HG03354 (cell line): ENCODE measurements around the gene ZNF157.
A peak's percentile ranks its signal among the peaks of the same experiment; 100 is the strongest.
"Not testable (repeated sequence)": the region's sequence is repeated elsewhere in the genome, so short reads cannot be mapped to it uniquely, and the experiment has no call there.

ENCODE experiments used
- ATAC-seq: cut with Tn5 transposase; IDR thresholded peaks from one replicate; pipeline ENCODE4 v1.9.1; 2021; ENCODE audit warnings: mild to moderate bottlenecking; ENCODE audit not compliant: unreplicated experiment, poor library complexity, severe bottlenecking

The ZNF157 gene

GRCh38 chrX:47370278-47370677 lies at the start of gene ZNF157:
TSS of gene ZNF157 (plus strand) at chrX:47370578. CDS start at chrX:47370669, 91 bp downstream.
- ATAC-seq = no peak

- ATAC-seq = no peak
These were observed 49.0 kb upstream of the ZNF157 start for GRCh38 chrX:47321386-47321785.

- ATAC-seq = no peak
These were observed 48.5 kb upstream of the ZNF157 start for GRCh38 chrX:47321823-47322371.

- ATAC-seq = no peak
These were observed 42.5 kb upstream of the ZNF157 start for GRCh38 chrX:47327902-47328301.

GRCh38 chrX:47332729-47333128 lies 37.6 kb upstream of the ZNF157 start:
- not testable (repeated sequence) for ATAC-seq

GRCh38 chrX:47351706-47352105 lies 18.7 kb upstream of the ZNF157 start:
- ATAC-seq = no peak

- no peak for ATAC-seq
These were observed 11.9 kb upstream of the ZNF157 start for GRCh38 chrX:47358387-47359065.

- ATAC-seq = no peak
These were observed 9.8 kb upstream of the ZNF157 start for GRCh38 chrX:47360423-47361179.

- ATAC-seq = peak; percentile 82
These were observed 8.6 kb upstream of the ZNF157 start for GRCh38 chrX:47361538-47362511.

GRCh38 chrX:47366041-47366722 lies 4.2 kb upstream of the ZNF157 start:
- peak; percentile 52 for ATAC-seq

GRCh38 chrX:47373198-47373597 lies 2.8 kb downstream of the ZNF157 start:
- ATAC-seq = no peak

GRCh38 chrX:47380268-47380667 lies 9.9 kb downstream of the ZNF157 start:
- no peak for ATAC-seq

- ATAC-seq = not testable (repeated sequence)
These were observed 10.5 kb downstream of the ZNF157 start for GRCh38 chrX:47380837-47381236.

- no peak for ATAC-seq
These were observed 14.1 kb downstream of the ZNF157 start for GRCh38 chrX:47384502-47384901.

- no peak for ATAC-seq
These were observed 20.4 kb downstream of the ZNF157 start for GRCh38 chrX:47390780-47391179.

GRCh38 chrX:47413179-47413594 lies 42.8 kb downstream of the ZNF157 start:
- no peak for ATAC-seq

- no peak for ATAC-seq
These were observed 49.9 kb downstream of the ZNF157 start for GRCh38 chrX:47420265-47420664.

GRCh38 chrX:47420962-47421361 lies 50.6 kb downstream of the ZNF157 start:
- no peak for ATAC-seq

GRCh38 chrX:47422444-47422843 lies 52.1 kb downstream of the ZNF157 start:
- no peak for ATAC-seq
